HG03135 (cell line): ENCODE results near the gene PPP2R2C.

Source experiments
- ATAC-seq: cut with Tn5 transposase; IDR thresholded peaks from one replicate; pipeline ENCODE4 v1.9.1; 2021; ENCODE audit warnings: mild to moderate bottlenecking, moderate library complexity; ENCODE audit not compliant: unreplicated experiment

PPP2R2C gene

GRCh38 chr4:6426571-6427438 lies 45.6 kb downstream of the PPP2R2C start:
- no peak for ATAC-seq

- no peak for ATAC-seq
These were observed 46.5 kb downstream of the PPP2R2C start for GRCh38 chr4:6425911-6426310.

GRCh38 chr4:6425336-6425735 lies 47.1 kb downstream of the PPP2R2C start:
- ATAC-seq = no peak

GRCh38 chr4:6424425-6424824 lies 48.0 kb downstream of the PPP2R2C start:
- no peak for ATAC-seq

GRCh38 chr4:6423575-6423974 lies 48.8 kb downstream of the PPP2R2C start:
- no peak for ATAC-seq

GRCh38 chr4:6422866-6423265 lies 49.5 kb downstream of the PPP2R2C start:
- no peak for ATAC-seq

- no peak for ATAC-seq
These were observed 50.3 kb downstream of the PPP2R2C start for GRCh38 chr4:6422105-6422504.

GRCh38 chr4:6421397-6421796 lies 51.0 kb downstream of the PPP2R2C start:
- ATAC-seq = no peak

- ATAC-seq = no peak
These were observed 51.4 kb downstream of the PPP2R2C start for GRCh38 chr4:6420972-6421371.

GRCh38 chr4:6420036-6420435 lies 52.4 kb downstream of the PPP2R2C start:
- no peak for ATAC-seq

GRCh38 chr4:6419452-6420028 lies 52.9 kb downstream of the PPP2R2C start:
- ATAC-seq = no peak

- no peak for ATAC-seq
These were observed 54.1 kb downstream of the PPP2R2C start for GRCh38 chr4:6418193-6418755.

- ATAC-seq = no peak
These were observed 54.8 kb downstream of the PPP2R2C start for GRCh38 chr4:6417516-6418050.

- ATAC-seq = no peak
These were observed 55.7 kb downstream of the PPP2R2C start for GRCh38 chr4:6416518-6417286.

- ATAC-seq = no peak
These were observed 57.2 kb downstream of the PPP2R2C start for GRCh38 chr4:6415031-6415705.

- ATAC-seq = no peak
These were observed 57.8 kb downstream of the PPP2R2C start for GRCh38 chr4:6414578-6414977.

- ATAC-seq = no peak
These were observed 61.8 kb downstream of the PPP2R2C start for GRCh38 chr4:6410664-6411063.

GRCh38 chr4:6410068-6410467 lies 62.3 kb downstream of the PPP2R2C start:
- no peak for ATAC-seq

GRCh38 chr4:6409381-6409780 lies 63.0 kb downstream of the PPP2R2C start:
- ATAC-seq = no peak

- ATAC-seq = no peak
These were observed 64.2 kb downstream of the PPP2R2C start for GRCh38 chr4:6408263-6408662.

- no peak for ATAC-seq
These were observed 67.1 kb downstream of the PPP2R2C start for GRCh38 chr4:6405397-6405706.
